Tibial artery (tissue), 4 donors: ENCODE measurements around the gene GRAP2.

Experiments used
- DNase-seq, 2 donors: peaks; one replicate each; pipeline ENCODE4 v3.0.0-alpha.2; 2019
- H3K27ac ChIP-seq, 2 donors: fragments of 200-600 bp; sonication (generic) in 1 of 2; 1 replicate in 1 of 2; 2 replicates in 1 of 2; pipeline ENCODE4 v1.5.1; 2018 to 2019; ENCODE audit warnings: mild to moderate bottlenecking in 1 of 2
- H3K27me3 ChIP-seq, 2 donors: fragments of 200-600 bp; sonication (generic) in 1 of 2; one replicate each; pipeline versions ENCODE4 v1.5.1 to v1.6.0; 2016 to 2019
- H3K36me3 ChIP-seq, 3 donors: fragments of 200-600 bp; sonication (generic) in 2 of 3; one replicate each; pipeline ENCODE4 v1.5.1; 2016 to 2019; ENCODE audit warnings: mild to moderate bottlenecking in 2 of 3
- H3K4me1 ChIP-seq, 4 donors: fragments of 200-600 bp; sonication (generic) in 2 of 4; 1 replicate in 3 of 4; 2 replicates in 1 of 4; pipeline ENCODE4 v1.5.1; 2016 to 2019
- H3K4me3 ChIP-seq, 2 donors: fragments of 200-600 bp; sonication (generic) in 1 of 2; 1 replicate in 1 of 2; 2 replicates in 1 of 2; pipeline ENCODE4 v1.5.1; 2018 to 2019; ENCODE audit warnings: mild to moderate bottlenecking in 2 of 2
- H3K9me3 ChIP-seq, 3 donors: fragments of 200-600 bp; sonication (generic) in 1 of 3; one replicate each; pipeline ENCODE4 v1.5.1; 2016 to 2019
- CTCF ChIP-seq, 2 experiments: fragments of 200-600 bp in 1 of 2; fragments of 450-650 bp in 1 of 2; IDR thresholded peaks; one replicate each; pipeline ENCODE4 v1.5.1; 2017 to 2019; ENCODE audit warnings: antibody characterized with exemption in 2 of 2, mild to moderate bottlenecking in 1 of 2, moderate library complexity in 1 of 2
- intact Hi-C: fragments of 100-400 bp; cut with DNase I; formaldehyde crosslinking; loops from one replicate; pipeline ENCODE4 v1.15.0; 2023; ENCODE audit warnings: low total_unique reads

Gene GRAP2

GRCh38 chr22:39996732-39997131, 95.8 kb downstream of the GRAP2 start:
- no peak for DNase-seq
- Histone ChIP-seq H3K9me3 (no peaks in the 10 kb centered on the region), H3K27me3 (peaks cover 0 to 74% of the 10 kb centered on the region in 2 donors), H3K27ac (no peak overlapping the region), H3K4me3 (no peak overlapping the region), H3K36me3 (no peaks in the 10 kb centered on the region), H3K4me1 (peaks cover 0 to 44% (median 7%) of the 10 kb centered on the region in 4 donors)
- intact Hi-C loops: no loop called here
- TF ChIP-seq CTCF (IDR thresholded peaks at IDR 0.05): no peak

GRCh38 chr22:39997421-39997820, 96.5 kb downstream of the GRAP2 start:
- intact Hi-C loops: no loop called here
- Histone ChIP-seq H3K9me3 (no peaks in the 10 kb centered on the region), H3K27me3 (peaks cover 0 to 77% of the 10 kb centered on the region in 2 donors), H3K4me3 (no peak overlapping the region), H3K36me3 (no peaks in the 10 kb centered on the region), H3K27ac (no peak overlapping the region), H3K4me1 (peaks cover 0 to 49% (median 7%) of the 10 kb centered on the region in 4 donors)
- DNase-seq: no peak
- TF ChIP-seq CTCF (IDR thresholded peaks at IDR 0.05): no peak

- H3K27me3 ChIP-seq: peaks cover 0 to 77% of the 10 kb centered on the region in 2 donors
- DNase-seq: no peak
- H3K4me3 ChIP-seq: no peak overlapping the region
- no peak for TF ChIP-seq CTCF (IDR thresholded peaks at IDR 0.05)
- H3K4me1 ChIP-seq: peaks cover 0 to 49% (median 7%) of the 10 kb centered on the region in 4 donors
- intact Hi-C loops: no loop called here
- no peaks in the 10 kb centered on the region for H3K36me3 ChIP-seq
- no peak overlapping the region for H3K27ac ChIP-seq
- no peaks in the 10 kb centered on the region for H3K9me3 ChIP-seq
These were observed 97.2 kb downstream of the GRAP2 start for GRCh38 chr22:39997939-39998726.

DNA sequence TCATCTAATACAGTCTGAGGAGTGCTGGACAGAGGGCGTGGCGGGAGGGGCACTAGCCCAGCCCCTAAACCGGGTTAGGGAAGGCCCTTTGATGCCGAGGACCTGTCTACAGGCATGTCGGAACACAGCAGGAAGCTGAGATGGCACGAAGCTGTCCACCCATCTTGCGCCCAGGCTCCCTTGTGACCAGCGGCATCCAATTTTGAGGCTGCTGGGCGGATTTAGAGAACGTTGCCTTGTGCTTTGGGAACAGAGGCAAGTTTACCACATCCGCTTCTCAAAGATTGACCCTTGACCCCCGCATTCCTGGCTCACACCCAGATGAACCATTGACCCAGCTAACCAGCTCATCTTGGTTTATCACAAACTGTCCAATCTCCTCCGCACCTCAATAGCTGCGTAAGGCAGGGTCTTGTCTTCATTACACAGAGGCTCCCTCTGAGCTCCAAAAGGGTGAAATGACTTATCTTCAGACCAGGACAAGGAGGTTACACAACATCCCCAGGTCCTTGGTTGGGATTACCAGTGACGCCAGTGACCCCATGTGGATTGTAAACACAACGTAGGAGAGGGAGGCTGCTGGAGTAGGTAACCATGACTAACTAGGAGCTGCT, 98.4 kb downstream of the GRAP2 start:
- H3K27ac ChIP-seq: no peak overlapping the region
- intact Hi-C loops: no loop called here
- peaks cover 0 to 48% (median 7%) of the 10 kb centered on the region in 4 donors for H3K4me1 ChIP-seq

DNA sequence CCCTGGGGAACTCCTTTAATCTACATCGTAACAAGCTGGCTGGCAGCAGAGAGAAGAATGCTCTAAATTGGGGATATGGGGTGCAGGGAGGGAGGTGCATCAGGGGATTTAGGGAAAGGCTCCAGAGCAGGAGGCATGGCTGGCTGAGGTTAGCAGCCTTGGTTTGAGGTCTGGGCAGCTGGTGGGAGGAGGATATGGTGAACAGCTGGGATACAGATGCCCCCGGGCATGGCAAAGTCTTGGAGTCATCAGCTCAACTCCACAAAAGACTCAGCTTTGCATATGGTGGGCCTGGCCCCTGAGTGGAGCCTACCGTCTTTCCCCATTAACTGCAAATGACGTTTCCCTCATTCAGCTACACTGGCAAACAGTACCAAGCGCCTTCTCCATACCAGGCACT, 99.3 kb downstream of the GRAP2 start:
- Histone ChIP-seq H3K27ac (no peak overlapping the region), H3K36me3 (no peaks in the 10 kb centered on the region), H3K4me3 (no peak overlapping the region), H3K4me1 (peaks cover 0 to 41% (median 2%) of the 10 kb centered on the region in 4 donors), H3K9me3 (no peaks in the 10 kb centered on the region), H3K27me3 (peaks cover 0 to 69% of the 10 kb centered on the region in 2 donors)
- DNase-seq: no peak
- intact Hi-C loops: no loop called here
- no peak for TF ChIP-seq CTCF (IDR thresholded peaks at IDR 0.05)

More for the DNA sequence above, 98.4 kb downstream of the GRAP2 start:
- Histone ChIP-seq H3K27me3 (peaks cover 0 to 76% of the 10 kb centered on the region in 2 donors), H3K9me3 (no peaks in the 10 kb centered on the region), H3K4me3 (no peak overlapping the region), H3K36me3 (no peaks in the 10 kb centered on the region)
- TF ChIP-seq CTCF (IDR thresholded peaks at IDR 0.05): no peak
- no peak for DNase-seq
